HEK293T (cell line): ENCODE data around the gene PCAT6.

Experiments
- BHLHE40 ChIP-seq: fragments of 450-650 bp; IDR thresholded peaks from 2 replicates; pipeline ENCODE4 v1.6.1; 2016; ENCODE audit warnings: mild to moderate bottlenecking, moderate library complexity, borderline replicate concordance
- CTBP1 ChIP-seq: fragments of 450-650 bp; IDR thresholded peaks from 2 replicates; pipeline ENCODE4 v1.6.1; 2016; ENCODE audit warnings: borderline replicate concordance
- ELF4 ChIP-seq: fragments of 450-650 bp; IDR thresholded peaks from 2 replicates; pipeline ENCODE4 v1.6.1; 2017; ENCODE audit warnings: antibody characterized with exemption
- FOXA1 ChIP-seq: fragments of 450-650 bp; IDR thresholded peaks from 2 replicates; pipeline ENCODE4 v1.6.1; 2016; ENCODE audit warnings: mild to moderate bottlenecking
- FOXM1 ChIP-seq: fragments of 450-650 bp; IDR thresholded peaks from 2 replicates; pipeline ENCODE4 v1.6.1; 2017; ENCODE audit warnings: mild to moderate bottlenecking, borderline replicate concordance
- HDGF ChIP-seq: fragments of 450-650 bp; IDR thresholded peaks from 2 replicates; pipeline ENCODE4 v1.6.1; 2017; ENCODE audit warnings: antibody characterized with exemption, borderline replicate concordance
- NFRKB ChIP-seq: fragments of 450-650 bp; IDR thresholded peaks from 2 replicates; pipeline ENCODE4 v1.6.1; 2016; ENCODE audit warnings: mild to moderate bottlenecking, moderate library complexity
- SP1 ChIP-seq: fragments of 450-650 bp; IDR thresholded peaks from 2 replicates; pipeline ENCODE4 v1.6.1; 2017
- SUZ12 ChIP-seq: fragments of 450-650 bp; IDR thresholded peaks from 2 replicates; pipeline ENCODE4 v1.6.1; 2016; ENCODE audit warnings: mild to moderate bottlenecking
- TARDBP ChIP-seq: fragments of 450-650 bp; IDR thresholded peaks from 2 replicates; pipeline ENCODE4 v1.6.1; 2016
- ZNF384 ChIP-seq: fragments of 450-650 bp; IDR thresholded peaks from 2 replicates; pipeline ENCODE4 v1.6.1; 2016

DNA sequence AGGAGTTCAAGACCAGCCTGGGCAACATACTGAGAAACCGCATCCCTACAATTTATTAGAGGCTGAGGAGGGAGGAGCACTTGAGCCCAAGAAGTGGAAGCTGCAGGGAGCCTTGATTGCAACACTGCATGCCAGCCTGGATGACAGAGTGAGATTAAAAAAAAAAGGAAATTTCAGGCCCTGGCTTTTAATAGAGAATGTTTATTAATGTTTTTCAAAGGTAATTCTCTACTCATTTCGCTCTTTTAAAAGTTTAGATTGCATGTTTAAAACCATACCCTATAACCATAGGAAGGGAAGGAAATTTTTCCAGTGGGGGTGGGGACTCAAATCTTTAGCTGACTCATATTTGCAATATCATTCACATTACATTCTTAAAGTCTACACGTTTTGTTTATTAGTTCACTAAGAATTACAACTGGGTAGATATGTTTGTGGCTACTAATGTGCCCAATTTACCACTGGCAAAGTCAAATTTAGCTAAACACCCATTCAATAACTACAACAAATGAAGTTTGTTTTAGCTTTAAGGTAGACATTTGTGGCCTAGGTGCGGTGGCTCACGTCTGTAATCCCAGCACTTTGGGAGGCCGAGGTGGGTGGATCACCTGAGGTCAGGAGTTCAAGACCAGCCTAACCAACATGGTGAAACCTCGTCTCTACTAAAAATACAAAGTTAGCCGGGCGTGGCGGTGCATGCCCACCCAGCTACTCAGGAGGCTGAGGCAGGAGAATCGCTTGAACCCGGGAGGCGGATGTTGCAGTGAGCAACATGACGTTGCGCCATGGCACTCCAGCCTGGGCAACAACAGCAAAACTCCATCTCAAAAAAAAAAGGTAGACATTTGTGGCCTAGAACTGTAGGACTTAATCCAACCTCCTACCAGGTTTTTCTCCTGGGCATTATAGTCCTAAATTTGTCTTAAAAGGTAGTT lies 7.5 kb upstream of the PCAT6 start:
- TF ChIP-seq SP1 (no peak), HDGF (no peak), CTBP1 (no peak), BHLHE40 (no peak), FOXM1 (no peak), ELF4 (no peak), SUZ12 (no peak), NFRKB (no peak), ZNF384 (peak; percentile 76), TARDBP (no peak), FOXA1 (no peak)
